ENCODE results near the gene GBP2.

The GBP2 gene

GRCh38 chr1:89149229-89149628, 23.3 kb upstream of the GBP2 start:
- Histone ChIP-seq H3K4me3 (ENCODE audit: low read depth, low read length) (no peak overlapping the region), H3K36me3 (no peaks in the 10 kb centered on the region), H3K4me1 (no peaks in the 10 kb centered on the region), H3K9me3 (no peaks in the 10 kb centered on the region), H3K27me3 (no peaks in the 10 kb centered on the region)
- peak; percentile 29 for TF ChIP-seq CTCF (IDR thresholded peaks at IDR 0.05; ENCODE audit: low read depth, low read length)
- peak; percentile 34 for DNase-seq

DNA sequence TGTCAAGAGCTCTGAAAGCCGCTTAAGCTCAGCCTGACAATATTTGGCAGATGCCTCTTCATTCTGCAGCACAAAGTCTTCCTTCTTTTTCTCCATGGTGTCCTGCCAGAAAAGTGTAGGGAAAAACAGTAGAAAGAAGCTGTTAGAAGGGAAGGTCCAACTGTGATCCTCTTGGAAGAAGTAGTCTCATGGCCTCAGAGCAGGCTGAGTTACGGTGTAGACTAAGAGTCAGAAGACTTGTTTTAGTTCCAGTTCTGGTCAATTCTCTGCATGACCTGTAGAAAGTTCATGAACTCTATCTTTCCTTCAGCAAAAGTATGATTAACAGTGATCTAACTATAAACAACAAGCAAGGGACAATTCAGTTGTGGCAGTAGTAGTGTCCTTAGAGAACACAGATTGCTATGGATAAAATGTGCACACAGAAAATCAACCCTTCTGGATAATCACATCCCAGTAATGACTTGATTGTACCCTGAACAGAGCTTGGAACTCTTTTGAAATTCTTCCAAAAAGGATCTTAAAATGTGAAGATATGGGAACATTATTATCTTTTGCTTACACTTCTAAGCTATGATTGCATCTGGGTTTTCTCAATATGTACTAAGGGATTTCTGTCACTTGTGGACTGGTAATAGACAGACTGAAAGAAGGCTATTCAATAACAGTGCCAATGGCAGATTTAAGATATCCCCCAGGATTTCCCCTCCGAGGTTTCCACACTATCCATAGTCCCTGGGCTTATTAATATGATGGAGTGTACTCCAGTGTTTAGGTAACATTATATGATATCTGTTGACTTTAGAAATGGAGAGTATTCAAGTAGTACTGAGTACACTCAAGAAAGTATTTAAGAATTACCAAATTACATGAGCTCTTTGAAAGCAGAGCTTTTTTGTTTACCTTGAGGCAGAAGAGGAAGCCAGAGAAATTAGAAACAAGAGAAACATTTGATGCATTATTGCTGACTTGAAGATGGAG, 22.1 kb upstream of the GBP2 start:
- DNase-seq, result no peak
- Histone ChIP-seq H3K36me3 (no peaks in the 10 kb centered on the region), H3K4me3 (ENCODE audit: low read depth, low read length) (no peak overlapping the region), H3K9me3 (no peaks in the 10 kb centered on the region), H3K27me3 (no peaks in the 10 kb centered on the region), H3K4me1 (no peaks in the 10 kb centered on the region)
- no peak for TF ChIP-seq CTCF (IDR thresholded peaks at IDR 0.05; ENCODE audit: low read depth, low read length)

DNA sequence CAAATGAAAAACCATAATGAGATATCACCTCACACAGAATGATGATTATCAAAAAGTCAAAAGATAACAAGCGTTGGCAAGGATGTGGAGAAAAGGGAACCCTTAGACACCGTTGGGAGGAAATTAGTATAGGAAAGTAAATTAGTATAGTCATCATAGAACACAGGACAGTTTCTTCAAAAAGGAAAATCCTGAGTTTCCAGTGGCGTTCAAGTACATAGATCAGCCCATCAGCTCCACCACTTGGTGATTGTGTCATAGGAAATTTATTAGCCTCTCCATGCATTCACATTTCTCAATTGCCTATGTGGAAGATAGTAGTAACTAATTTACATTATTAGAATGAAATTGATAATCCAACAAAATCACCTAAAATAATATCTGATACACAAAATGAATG, 20.8 kb upstream of the GBP2 start:
- H3K9me3 ChIP-seq, result no peaks in the 10 kb centered on the region
- no peaks in the 10 kb centered on the region for H3K27me3 ChIP-seq
- no peak overlapping the region for H3K4me3 ChIP-seq (ENCODE audit: low read depth, low read length)
- no peak for TF ChIP-seq CTCF (IDR thresholded peaks at IDR 0.05; ENCODE audit: low read depth, low read length)
- H3K4me1 ChIP-seq, result no peaks in the 10 kb centered on the region
- no peaks in the 10 kb centered on the region for H3K36me3 ChIP-seq
- DNase-seq, result no peak

DNA sequence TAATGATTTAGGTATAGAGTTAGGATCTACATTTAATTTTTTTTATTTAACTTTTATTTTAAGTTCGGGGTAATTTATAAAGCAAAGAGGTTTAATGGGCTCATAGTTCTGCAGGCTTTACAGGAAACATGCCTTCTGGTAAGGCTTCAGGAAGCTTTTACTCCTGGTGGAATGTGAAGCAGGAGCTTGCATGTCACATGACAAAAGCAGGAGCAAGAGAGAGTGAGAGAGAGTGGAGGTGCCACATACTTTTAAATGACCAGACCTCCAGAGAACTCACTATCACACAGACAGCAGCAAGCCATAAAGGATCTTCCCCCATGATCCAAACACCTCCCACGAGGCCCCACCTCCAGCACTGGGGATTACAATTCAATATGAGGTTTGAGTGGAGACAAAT, 17.6 kb upstream of the GBP2 start:
- Histone ChIP-seq H3K36me3 (no peaks in the 10 kb centered on the region), H3K4me1 (no peaks in the 10 kb centered on the region), H3K27me3 (no peaks in the 10 kb centered on the region), H3K9me3 (no peaks in the 10 kb centered on the region), H3K4me3 (ENCODE audit: low read depth, low read length) (no peak overlapping the region)
- no peak for TF ChIP-seq CTCF (IDR thresholded peaks at IDR 0.05; ENCODE audit: low read depth, low read length)
- no peak for DNase-seq

DNA sequence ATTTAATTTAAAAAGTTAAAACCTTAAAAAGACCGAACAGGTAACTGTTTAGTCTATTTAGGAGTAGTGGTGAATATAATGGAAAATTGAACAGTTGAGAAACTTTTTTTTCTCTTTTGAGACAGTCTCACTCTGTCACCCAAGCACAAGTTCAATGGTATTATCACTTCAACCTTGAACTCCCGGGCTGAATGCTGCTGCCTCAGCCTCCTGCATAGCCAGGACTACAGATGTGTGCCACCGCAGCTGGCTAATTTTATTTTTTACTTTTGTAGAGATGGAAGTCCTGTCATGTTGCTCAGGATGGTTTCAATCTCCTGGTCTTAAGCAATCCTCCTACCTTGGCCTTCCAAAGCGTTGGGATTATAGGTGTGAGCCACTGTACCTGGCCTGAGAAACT, 16.2 kb upstream of the GBP2 start:
- Histone ChIP-seq H3K9me3 (no peaks in the 10 kb centered on the region), H3K36me3 (no peaks in the 10 kb centered on the region), H3K4me1 (no peaks in the 10 kb centered on the region), H3K4me3 (ENCODE audit: low read depth, low read length) (no peak overlapping the region), H3K27me3 (no peaks in the 10 kb centered on the region)
- DNase-seq, result no peak
- no peak for TF ChIP-seq CTCF (IDR thresholded peaks at IDR 0.05; ENCODE audit: low read depth, low read length)

DNA sequence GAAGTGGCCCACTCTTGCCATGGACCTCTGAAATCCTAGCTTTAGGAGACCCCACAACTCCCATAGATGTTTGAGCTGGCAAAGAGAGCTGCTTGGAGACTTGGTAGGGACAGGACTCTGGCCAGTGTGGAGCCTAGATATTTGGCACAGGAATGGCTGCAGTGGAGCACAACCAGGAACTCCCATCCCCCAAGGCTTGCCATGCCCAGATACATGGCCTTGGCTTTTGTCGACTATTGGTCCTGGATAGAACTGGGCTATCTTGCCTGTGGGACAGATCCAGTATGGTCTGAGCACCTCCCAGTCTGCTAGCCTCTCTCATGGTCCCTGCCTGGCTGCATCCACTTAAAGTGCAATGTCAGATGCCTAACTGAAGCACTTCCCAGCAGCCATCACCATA, 7.8 kb upstream of the GBP2 start:
- DNase-seq, result no peak
- Histone ChIP-seq H3K4me3 (ENCODE audit: low read depth, low read length) (no peak overlapping the region), H3K36me3 (no peaks in the 10 kb centered on the region), H3K27me3 (no peaks in the 10 kb centered on the region), H3K4me1 (no peaks in the 10 kb centered on the region), H3K9me3 (no peaks in the 10 kb centered on the region)
- TF ChIP-seq CTCF (IDR thresholded peaks at IDR 0.05; ENCODE audit: low read depth, low read length), result no peak

Data from BE2C (cell line).